ENCODE results near the gene PAGR1. TPM values are rescaled to one million over a fixed set of nuclear protein-coding genes. Genes with fewer than 3 reads are reported as not detected.

Gene PAGR1
- total and polyA plus RNA-seq, 2 donors (not counting 1 experiment from before 2014, with no cell fraction given) = 17.8 to 28.4 TPM

GRCh38 chr16:29821643-29822115, 5.7 kb downstream of the PAGR1 start:
- ChIA-PET POLR2A (interaction anchor here (0.7 to 1.0 kb wide), 2 partner anchors 42 to 102 kb away, joined by 3 read pairs; no protein-coding TSS in a partner anchor), CTCF (interaction anchor here (1.5 to 5.5 kb wide), 4 partner anchors 27 to 121 kb away, joined by 4 to 38 read pairs (median 18); partner anchors contain the start of gene KIF22)
- Histone ChIP-seq H3K4me3 (ENCODE audit: control extremely low read depth in 1 of 5, extremely low read depth in 1 of 5, insufficient read depth in 1 of 5, low read depth in 2 of 5, low read length in 4 of 5) (peak overlapping the region; percentile 1 to 62 (median 55)), H3K9ac (ENCODE audit: low read length) (peak overlapping the region; percentile 65), H3K9me3 (ENCODE audit: control extremely low read depth in 1 of 3, control insufficient read depth in 2 of 3, insufficient read depth in 1 of 3, low read length in 2 of 3) (no peaks in the 10 kb centered on the region), H4K20me1 (ENCODE audit: control insufficient read depth, insufficient read depth, low read length, poor library complexity, severe bottlenecking) (peaks cover 80% of the 10 kb centered on the region), H2AFZ (ENCODE audit: insufficient read depth, low read depth, low read length, poor library complexity, severe bottlenecking) (peak overlapping the region; percentile 61), H3K36me3 (replicated peaks in 1 of 2; ENCODE audit: control extremely low read depth in 1 of 2, control insufficient read depth in 1 of 2, extremely low read depth in 1 of 2, insufficient read depth in 2 of 2, low read length in 1 of 2) (peaks cover 0 to 24% of the 10 kb centered on the region in 2 experiments), H3K27ac (ENCODE audit: low read length in 2 of 2) (peak overlapping the region; percentile 82 to 95), H3K4me1 (ENCODE audit: control insufficient read depth in 2 of 2, insufficient read depth in 2 of 2, low read length in 2 of 2) (peaks cover 39 to 56% of the 10 kb centered on the region in 2 donors), H3K4me2 (replicated peaks; ENCODE audit: low read depth, low read length, poor library complexity, severe bottlenecking) (peak overlapping the region; percentile 73), H3K79me2 (ENCODE audit: control insufficient read depth, insufficient read depth, low read length) (peaks cover 94% of the 10 kb centered on the region), H3K27me3 (replicated peaks in 1 of 4; ENCODE audit: control extremely low read depth in 1 of 4, control insufficient read depth in 3 of 4, insufficient read depth in 4 of 4, low read length in 3 of 4) (no peaks in the 10 kb centered on the region)
- TF ChIP-seq EZH2 (IDR thresholded peaks at IDR 0.05; ENCODE audit: borderline replicate concordance, insufficient read depth, low read depth, low read length, poor library complexity, severe bottlenecking) (no peak), CTCF (IDR thresholded peaks at IDR 0.05) (no peak)
- WGBS (ENCODE audit: insufficient coverage) = 86% methylated on average over 7 of the region's 7 CpGs
- no peaks in the 10 kb centered on the region for H3K9me3 Mint-ChIP-seq (ENCODE audit: insufficient read depth)
- DNase-seq (no peak), ATAC-seq (ENCODE audit: low read depth) (no peak)
- peaks cover 58% of the 10 kb centered on the region for H3K4me1 Mint-ChIP-seq
- H3K4me3 Mint-ChIP-seq = peak overlapping the region; percentile 96
- H3K27ac Mint-ChIP-seq = peak overlapping the region; percentile 95
- H3K27me3 Mint-ChIP-seq = no peaks in the 10 kb centered on the region
- intact Hi-C loops (cut with micrococcal nuclease) = loop anchor here (2.0 kb wide), 1 partner anchor 27 kb away; no protein-coding TSS in a partner anchor

GRCh38 chr16:29824589-29825144, 8.7 kb downstream of the PAGR1 start:
- Histone ChIP-seq H3K9me3 (ENCODE audit: control extremely low read depth in 1 of 3, control insufficient read depth in 2 of 3, insufficient read depth in 1 of 3, low read length in 2 of 3) (no peaks in the 10 kb centered on the region), H3K4me2 (replicated peaks; ENCODE audit: low read depth, low read length, poor library complexity, severe bottlenecking) (no peak overlapping the region), H2AFZ (ENCODE audit: insufficient read depth, low read depth, low read length, poor library complexity, severe bottlenecking) (no peak overlapping the region), H3K36me3 (replicated peaks in 1 of 2; ENCODE audit: control extremely low read depth in 1 of 2, control insufficient read depth in 1 of 2, extremely low read depth in 1 of 2, insufficient read depth in 2 of 2, low read length in 1 of 2) (peaks cover 0 to 6% of the 10 kb centered on the region in 2 experiments), H3K27me3 (replicated peaks in 1 of 4; ENCODE audit: control extremely low read depth in 1 of 4, control insufficient read depth in 3 of 4, insufficient read depth in 4 of 4, low read length in 3 of 4) (no peaks in the 10 kb centered on the region), H3K27ac (ENCODE audit: low read length in 2 of 2) (no peak overlapping the region), H3K4me1 (ENCODE audit: control insufficient read depth in 2 of 2, insufficient read depth in 2 of 2, low read length in 2 of 2) (peaks cover 30 to 31% of the 10 kb centered on the region in 2 donors), H4K20me1 (ENCODE audit: control insufficient read depth, insufficient read depth, low read length, poor library complexity, severe bottlenecking) (peaks cover 87% of the 10 kb centered on the region), H3K9ac (ENCODE audit: low read length) (no peak overlapping the region), H3K79me2 (ENCODE audit: control insufficient read depth, insufficient read depth, low read length) (peaks cover 99% of the 10 kb centered on the region), H3K4me3 (ENCODE audit: control extremely low read depth in 1 of 5, extremely low read depth in 1 of 5, insufficient read depth in 1 of 5, low read depth in 2 of 5, low read length in 4 of 5) (no peak overlapping the region)
- peak overlapping the region; percentile 50 for H3K27ac Mint-ChIP-seq
- no peak for TF ChIP-seq CTCF (IDR thresholded peaks at IDR 0.05)
- TF ChIP-seq EZH2 (IDR thresholded peaks at IDR 0.05; ENCODE audit: borderline replicate concordance, insufficient read depth, low read depth, low read length, poor library complexity, severe bottlenecking) = no peak
- POLR2A ChIA-PET = interaction anchor here (0.7 kb wide), 1 partner anchor 39 kb away, joined by 3 read pairs; the partner anchor contains the start of gene CDIPT
- H3K27me3 Mint-ChIP-seq = no peaks in the 10 kb centered on the region
- CTCF ChIA-PET = no interaction called here
- 95% methylated on average over 3 of the region's 7 CpGs for WGBS (ENCODE audit: insufficient coverage)
- H3K4me3 Mint-ChIP-seq = no peak overlapping the region
- peaks cover 39% of the 10 kb centered on the region for H3K4me1 Mint-ChIP-seq
- no peaks in the 10 kb centered on the region for H3K9me3 Mint-ChIP-seq (ENCODE audit: insufficient read depth)
- DNase-seq = no peak
- ATAC-seq (ENCODE audit: low read depth) = no peak
- intact Hi-C loops (cut with micrococcal nuclease) = no loop called here
